Activated CD4-positive, alpha-beta T cell treated with anti-CD3 and anti-CD28 coated beads, Interleukin-2, amount 50 U/mL, for 4 hours (primary cell): ENCODE measurements around the gene ELOVL2.
A peak's percentile ranks its signal among the peaks of the same experiment; 100 is the strongest.

Experiments used
- DNase-seq, 2 experiments: peaks; one replicate each; pipeline ENCODE4 v3.0.0-alpha.2; 2020

The ELOVL2 gene

DNA sequence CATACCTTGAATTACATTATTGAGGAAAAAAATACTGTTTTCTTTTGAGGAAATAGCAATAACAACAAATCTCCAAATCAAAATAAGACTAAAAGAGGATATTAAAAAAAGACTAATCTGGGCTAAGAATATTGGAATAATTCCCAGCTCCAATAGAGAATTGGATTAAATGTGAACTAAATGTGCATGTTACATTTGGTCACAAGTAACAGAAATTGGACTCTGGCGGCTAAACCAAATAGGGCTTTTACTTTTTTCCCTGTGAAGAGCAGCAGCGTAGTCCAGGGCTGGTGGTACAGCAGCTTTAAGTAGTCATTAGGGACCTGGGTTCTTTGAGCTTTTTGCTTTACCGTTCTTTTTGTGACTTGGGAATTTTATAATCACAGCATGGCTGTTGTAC, 71.9 kb downstream of the ELOVL2 start:
- DNase-seq = no peak

DNA sequence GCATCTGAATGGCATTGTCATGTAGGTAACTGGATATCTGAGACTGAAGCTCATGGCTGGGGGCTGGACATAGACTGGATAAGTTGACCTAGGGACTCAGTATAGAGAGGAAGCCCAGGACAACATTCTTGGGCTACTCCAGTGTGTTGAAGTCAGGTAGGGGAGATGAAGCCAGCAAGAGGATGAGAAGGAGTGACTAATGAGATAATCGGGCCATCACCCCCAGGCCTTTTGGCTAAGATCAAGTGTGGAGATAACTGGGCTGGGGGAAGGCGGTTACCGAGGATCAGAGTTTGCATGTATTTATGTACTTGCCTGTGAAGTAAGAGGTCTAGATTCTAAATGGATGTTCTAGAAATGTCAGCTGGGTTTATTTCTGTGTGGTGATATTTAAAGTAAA, 73.4 kb downstream of the ELOVL2 start:
- DNase-seq = no peak

DNA sequence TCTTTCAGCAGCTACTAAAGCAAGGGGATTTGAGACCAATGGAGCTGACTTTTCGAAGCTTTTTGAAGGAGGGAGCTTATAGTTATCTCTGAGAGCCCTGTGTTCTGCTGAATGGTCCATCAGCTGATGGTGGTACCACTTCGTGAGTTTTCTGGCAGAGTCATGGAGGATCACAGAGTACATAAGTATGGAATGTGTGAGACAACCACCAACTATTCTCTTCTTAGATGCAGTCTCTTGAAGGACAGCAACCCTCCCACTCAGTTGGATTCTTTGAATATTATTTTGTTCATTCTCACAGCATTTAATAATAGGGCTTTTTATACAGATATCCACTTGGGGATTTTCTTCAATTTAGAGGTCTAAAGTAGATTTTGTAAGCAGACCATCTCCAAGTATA, 75.3 kb downstream of the ELOVL2 start:
- no peak for DNase-seq

DNA sequence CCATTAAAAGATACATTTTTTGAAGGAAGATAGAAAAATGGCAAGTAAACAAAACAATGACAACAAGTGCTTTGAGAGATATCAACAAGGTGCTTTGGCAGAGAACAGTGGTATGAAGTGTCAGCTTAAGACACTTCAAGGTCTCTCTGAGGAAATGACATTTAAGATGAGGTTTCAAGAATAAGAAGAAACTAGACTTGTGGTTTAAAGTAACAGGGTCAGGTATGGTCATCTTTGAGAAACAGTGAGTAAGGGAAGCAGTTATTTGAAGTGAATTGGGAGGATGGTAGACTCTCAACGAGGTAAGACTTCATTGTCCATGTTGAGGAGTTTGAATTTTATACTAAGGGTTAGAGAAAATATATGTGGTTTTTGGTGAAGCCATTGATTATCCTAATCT, 79.4 kb downstream of the ELOVL2 start:
- no peak for DNase-seq

DNA sequence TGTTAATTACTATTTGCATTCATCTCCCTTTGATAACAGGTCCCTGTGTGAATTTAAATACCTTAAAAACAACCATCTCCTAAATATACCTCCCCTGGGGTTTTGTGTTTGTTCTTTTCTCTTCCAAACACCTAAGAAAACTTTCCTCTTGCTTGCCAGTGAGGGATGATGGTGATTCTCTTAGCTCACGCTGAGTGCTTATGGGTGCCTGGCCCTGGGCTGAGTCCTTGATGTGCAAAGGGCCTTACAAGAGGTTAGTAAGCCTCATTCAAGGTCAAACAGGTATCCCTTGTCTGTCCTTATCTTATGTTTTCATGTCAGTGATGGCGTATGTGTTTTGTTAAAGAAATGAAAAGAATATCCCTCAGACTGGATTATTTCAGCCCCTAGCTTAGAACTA, 81.0 kb downstream of the ELOVL2 start:
- no peak for DNase-seq

DNA sequence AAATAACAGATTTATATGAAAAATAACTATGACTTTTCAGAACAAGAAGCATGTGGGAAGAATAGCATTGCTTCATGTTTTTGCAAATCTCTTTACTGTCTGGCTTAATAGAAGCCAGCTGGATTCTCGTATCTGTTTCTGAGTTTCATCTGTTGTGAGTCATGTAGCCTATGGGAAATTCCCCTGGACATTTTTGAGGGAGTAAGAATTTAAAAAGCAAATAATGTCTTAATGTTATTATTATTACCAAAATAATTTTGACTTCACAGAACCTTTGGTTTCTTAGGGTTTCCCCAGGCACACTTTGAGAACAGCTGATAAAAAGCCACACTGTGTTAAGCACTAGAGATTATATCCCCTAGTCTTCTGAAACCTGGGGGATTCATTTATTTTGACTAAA, 81.4 kb downstream of the ELOVL2 start:
- no peak for DNase-seq

DNA sequence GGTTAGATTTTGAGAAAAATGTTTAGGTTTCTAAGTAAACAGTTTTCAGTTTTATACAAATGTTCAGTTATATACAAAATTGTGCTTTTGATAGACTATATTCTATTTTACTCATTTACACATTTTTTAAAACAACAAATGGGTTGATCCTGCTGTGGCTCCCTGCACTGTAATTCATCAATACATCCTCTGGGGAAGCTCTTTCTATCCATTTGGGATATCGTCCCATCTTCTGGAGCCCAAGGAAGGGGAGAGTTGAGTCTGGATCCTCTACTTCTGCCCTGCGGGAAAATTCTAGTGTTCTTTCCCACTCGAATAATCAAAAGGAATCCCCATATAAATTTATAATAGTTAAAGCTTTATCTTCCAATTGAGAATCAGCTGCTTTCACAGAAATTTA, 82.3 kb downstream of the ELOVL2 start:
- DNase-seq = no peak

DNA sequence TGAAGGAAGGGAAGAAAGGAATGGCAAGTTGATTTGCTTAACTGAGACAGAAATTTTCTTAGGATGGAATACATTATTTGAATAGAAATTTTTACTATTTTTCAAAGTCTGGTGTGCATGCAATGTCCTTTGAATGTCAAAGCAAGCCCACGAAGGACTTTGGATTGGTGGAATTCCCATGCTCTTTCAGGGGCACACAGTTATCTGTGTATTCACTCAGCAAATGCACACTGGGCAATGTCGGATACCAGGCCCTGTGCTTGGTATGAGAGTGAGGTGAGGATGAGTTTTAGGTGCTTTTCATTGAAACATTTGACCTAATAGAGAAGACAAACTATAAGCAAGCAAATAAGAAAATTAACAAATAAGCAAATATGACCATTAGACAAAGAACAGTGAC, 83.9 kb downstream of the ELOVL2 start:
- DNase-seq = no peak

DNA sequence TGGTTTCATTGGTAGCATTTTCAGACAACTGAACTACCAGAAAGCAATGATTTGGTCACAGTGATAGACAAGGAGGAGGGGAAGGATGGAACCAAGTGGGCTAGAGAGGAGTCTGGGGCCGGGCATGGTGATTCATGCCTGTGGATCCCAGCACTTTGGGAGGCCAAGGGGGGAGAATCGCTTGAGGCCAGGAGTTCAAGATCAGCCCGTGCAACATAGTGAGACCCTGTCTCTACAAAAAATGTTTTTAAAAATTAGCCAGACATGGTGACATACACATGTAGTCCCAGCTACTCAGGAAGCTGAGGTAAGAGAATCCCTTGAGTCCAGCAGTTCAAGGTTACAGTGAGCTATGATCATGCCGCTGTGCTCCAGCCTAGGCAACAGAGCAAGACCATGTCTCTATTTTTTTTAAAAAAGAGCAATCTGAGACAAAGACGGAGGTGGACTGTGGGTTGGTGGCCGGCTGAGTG, 86.7 kb downstream of the ELOVL2 start:
- no peak for DNase-seq

DNA sequence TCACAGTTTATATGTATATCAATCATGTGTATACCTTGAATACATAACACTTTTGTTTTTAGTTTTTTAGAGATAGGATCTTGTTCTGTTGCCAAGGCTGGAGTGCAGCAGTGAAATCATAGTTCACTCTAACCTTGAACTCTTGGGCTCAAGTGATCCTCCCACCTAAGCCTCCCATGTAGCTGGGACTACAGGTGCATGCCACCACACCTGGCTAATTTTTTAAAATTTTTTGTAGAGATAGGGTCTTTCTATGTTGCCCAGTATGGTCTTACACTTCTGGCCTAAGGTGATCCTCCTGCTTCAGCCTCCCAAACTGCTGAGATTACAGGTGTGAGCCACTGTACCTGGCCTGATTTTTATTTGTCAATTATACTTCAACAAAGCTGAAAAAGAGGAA, 87.3 kb downstream of the ELOVL2 start:
- no peak for DNase-seq

DNA sequence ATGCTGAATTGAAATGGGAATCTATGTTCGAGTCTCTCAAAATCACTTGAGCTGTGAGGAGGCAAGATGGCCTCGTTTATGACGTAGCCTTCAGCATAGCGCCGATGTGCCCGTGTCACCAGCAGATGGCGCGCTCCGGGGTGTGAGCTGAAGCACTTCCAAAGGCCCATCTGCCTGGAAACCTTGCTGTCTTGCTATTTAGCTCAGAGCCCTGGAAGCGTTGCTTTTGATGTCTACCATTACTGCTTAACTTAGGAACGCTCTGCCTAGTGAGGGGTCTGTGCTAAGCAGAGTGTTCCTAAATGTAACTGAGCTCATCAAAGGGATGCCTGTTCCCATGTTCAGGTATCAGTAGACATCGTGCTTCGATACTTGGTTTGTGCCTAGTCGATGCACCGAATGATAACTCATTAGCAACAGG, 89.5 kb downstream of the ELOVL2 start:
- peak; percentile 38 to 43 for DNase-seq

DNA sequence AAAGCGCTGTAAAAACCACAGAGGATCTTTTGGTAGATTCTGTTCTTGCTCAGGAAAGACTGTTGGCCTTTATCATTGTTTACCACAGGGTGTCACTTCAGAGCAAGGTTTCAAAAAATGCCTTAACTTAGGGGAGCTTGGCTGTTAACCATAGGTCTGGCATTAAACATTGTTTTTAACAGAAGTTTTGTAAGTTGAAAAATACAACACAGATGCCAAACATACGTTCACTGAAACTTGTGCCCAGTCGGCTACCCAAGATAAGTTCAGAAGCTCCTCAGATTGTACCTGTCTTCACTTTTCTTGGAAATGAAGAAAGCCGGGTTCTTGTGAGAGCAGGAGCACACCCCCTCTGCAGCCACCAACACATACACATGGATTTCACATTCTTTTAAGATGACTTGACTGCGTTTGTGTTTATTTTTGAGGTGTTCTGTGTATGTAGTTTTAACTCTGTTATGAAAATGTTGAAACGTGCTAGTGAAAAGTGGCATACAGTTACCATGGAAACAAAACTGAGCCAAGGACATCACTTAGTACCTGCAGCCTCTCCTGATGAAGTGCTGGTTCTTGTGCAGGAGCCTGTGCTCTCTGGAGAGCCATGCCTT, 92.3 kb downstream of the ELOVL2 start:
- DNase-seq = no peak

DNA sequence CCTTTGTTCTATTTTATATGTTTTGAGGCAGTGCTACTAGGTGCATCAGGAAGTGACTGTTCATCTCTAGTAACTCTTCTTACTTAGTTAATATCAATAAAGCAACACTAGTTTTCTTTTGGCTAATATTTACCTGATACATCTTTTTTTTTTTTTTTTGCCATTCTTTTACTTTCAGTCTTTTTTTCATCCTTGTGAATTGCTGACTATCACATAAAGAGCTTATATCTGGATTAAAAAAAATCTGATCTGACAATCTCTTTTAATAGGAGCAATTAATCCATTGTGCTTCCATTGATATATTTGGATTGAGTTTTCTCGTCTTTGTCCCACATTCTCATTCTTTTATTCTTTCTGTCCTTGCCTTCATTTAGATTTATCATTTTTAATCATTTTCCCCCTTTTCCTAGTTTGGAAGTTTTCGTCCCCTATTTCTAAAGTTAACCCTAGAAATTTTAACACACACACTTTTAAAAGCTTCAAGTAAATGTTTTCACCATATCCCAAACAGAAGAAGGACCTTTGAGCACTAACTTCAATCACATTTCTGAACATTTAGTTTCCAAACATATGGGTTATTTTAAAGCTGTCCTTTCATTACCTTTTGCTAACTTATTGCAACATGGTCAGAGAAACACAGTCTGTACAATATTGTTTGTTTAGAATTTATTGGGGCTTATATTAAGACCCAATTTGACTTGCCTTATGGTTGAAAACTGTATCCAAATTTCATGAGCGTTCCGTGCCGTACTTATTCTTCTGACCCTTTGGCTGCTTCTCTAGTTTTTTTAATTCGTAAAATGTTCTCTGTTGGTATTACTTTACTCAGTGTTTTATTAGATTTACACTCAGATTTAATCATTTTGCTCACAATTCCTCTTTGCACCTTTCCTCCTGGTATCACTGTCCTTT, 94.3 kb downstream of the ELOVL2 start:
- DNase-seq = no peak

DNA sequence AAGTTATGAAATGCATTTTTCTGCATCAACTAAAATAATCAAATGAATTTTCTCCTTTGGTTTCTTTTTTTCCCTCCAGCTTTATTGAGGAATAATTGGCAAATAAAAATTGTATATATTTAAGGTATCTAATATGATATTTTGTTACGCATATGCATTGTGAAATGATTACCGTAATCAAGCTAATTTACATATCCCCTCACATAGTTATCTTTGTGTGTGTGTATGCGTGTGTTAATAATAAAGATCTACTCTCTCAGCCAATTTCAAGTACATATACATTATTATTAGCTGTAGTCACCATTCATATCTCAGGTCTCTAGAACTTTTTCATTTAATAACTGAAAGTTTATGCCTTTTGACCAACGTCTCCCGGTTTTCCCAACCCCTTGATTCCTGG, 96.1 kb downstream of the ELOVL2 start:
- no peak for DNase-seq

DNA sequence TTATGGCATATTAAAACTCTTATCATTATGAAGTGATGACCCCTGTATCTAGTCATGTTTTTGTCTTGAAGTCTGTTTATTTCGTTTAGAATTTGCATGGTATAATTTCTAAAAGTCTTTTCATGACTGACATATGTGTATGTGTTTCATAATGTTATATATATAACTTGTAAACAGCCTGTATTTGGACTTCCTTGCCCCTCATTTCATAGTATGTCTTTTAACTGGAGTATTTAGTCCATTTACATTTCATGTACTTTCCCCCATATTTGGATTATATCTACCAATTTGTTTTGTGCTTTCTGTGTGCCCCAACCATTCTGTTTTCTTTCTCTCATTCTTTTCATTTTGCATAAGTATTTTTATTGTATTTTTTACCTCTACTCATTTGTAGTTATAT, 98.3 kb downstream of the ELOVL2 start:
- DNase-seq = no peak

DNA sequence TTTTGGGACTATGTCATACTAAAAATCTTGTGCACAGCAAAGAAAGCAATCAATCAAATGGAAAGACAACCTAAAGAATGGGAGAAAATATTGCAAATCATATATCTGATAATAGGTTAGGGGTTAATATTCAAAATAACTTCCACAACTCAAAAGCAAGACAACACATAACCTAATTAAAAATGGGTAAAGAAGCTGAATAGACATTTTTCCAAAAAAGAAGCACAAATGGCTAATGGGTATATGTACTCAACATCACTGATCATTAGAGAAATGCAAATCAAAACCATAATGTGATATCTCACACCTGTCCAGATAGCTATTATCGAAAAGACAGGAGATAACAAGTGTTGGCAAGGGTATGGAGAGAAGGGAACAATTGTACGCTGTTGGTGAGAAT, 104.3 kb downstream of the ELOVL2 start:
- no peak for DNase-seq

DNA sequence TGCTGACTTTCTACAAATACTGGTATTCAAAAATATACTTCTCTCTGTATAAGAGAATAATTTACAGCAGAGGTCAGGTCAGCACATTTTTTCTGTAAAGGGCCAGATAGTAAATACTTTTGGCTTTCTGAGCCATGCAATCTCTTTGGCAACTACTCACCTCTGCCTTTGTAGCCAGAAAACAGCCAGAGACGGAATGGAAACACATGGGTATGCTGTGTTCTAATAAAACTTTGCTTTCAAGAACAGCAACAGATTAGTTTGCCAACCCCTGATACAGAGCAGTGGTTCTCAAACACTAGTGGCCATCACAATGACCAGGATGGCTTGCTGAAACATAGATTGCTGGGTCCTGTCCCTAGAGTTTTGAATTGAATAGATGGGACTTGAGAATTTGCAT, 111.0 kb downstream of the ELOVL2 start:
- DNase-seq = no peak
